C4-2B (cell line): ENCODE measurements around the gene ARRB1.
"Not testable (repeated sequence)": the region's sequence is repeated elsewhere in the genome, so short reads cannot be mapped to it uniquely, and the experiment has no call there.

Source experiments
- ZFX ChIP-seq: fragments of 450-650 bp; IDR thresholded peaks from 2 replicates; pipeline ENCODE4 v1.6.1; 2017
- TF ChIP-seq, protein P1 (sequence below): fragments of 450-650 bp; conservative IDR thresholded peaks from 2 replicates; pipeline ENCODE4 v1.5.1; 2017; ENCODE audit warnings: mild to moderate bottlenecking

DNA sequence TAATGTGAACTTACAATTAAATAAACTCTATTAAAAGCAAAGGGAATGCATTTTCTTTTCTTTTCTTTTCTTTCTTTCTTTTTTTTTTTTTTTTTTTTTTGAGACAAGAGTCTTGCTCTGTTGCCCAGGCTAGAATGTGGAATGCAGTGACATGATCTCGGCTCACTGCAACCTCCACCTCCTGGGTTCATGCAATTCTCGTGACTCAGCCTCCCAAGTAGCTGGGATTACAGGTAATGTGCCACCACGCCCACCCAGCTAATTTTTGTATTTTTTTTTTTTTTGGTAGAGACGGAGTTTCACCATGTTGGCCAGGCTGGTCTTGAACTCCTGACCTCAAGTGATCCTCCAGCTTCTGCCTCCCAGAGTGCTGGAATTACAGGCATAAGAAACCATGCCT is 46.5 kb downstream of the ARRB1 start:
- TF ChIP-seq, protein P1, sequence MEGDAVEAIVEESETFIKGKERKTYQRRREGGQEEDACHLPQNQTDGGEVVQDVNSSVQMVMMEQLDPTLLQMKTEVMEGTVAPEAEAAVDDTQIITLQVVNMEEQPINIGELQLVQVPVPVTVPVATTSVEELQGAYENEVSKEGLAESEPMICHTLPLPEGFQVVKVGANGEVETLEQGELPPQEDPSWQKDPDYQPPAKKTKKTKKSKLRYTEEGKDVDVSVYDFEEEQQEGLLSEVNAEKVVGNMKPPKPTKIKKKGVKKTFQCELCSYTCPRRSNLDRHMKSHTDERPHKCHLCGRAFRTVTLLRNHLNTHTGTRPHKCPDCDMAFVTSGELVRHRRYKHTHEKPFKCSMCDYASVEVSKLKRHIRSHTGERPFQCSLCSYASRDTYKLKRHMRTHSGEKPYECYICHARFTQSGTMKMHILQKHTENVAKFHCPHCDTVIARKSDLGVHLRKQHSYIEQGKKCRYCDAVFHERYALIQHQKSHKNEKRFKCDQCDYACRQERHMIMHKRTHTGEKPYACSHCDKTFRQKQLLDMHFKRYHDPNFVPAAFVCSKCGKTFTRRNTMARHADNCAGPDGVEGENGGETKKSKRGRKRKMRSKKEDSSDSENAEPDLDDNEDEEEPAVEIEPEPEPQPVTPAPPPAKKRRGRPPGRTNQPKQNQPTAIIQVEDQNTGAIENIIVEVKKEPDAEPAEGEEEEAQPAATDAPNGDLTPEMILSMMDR, result not testable (repeated sequence)
- not testable (repeated sequence) for TF ChIP-seq ZFX
